Adipose tissue (tissue), 3 donors: ENCODE results near the gene CAMTA1. TPM values are rescaled to one million over a fixed set of nuclear protein-coding genes. Genes with fewer than 3 reads are reported as not detected.

ENCODE experiments used
- H3K27ac ChIP-seq: one replicate; pipeline ENCODE4 v1.5.1; 2013; ENCODE audit warnings: low read depth, low read length
- WGBS, 3 donors: extraction: QIAGEN DNeasy Blood & Tissue Kit; methylation state at CpG; one replicate each; pipeline ENCODE4 v1.1.7; 2013; 5-methylcytosine and 5-hydroxymethylcytosine counted together
- polyA plus RNA-seq, 3 donors: library from polyadenylated mRNA; stranded (reverse); fragments of 200-250 nt; gene quantifications; one replicate each; pipeline ENCODE4 v1.2.3, GENCODE V29; 2013
- donor health status: healthy with polysubstance abuse.
- donor health status: Bipolar disorder and iron deficiency.
- donor health status: healthy.

Gene CAMTA1
- polyA plus RNA-seq, 3 donors, result 25.7 to 111 (median 60.2) TPM

DNA sequence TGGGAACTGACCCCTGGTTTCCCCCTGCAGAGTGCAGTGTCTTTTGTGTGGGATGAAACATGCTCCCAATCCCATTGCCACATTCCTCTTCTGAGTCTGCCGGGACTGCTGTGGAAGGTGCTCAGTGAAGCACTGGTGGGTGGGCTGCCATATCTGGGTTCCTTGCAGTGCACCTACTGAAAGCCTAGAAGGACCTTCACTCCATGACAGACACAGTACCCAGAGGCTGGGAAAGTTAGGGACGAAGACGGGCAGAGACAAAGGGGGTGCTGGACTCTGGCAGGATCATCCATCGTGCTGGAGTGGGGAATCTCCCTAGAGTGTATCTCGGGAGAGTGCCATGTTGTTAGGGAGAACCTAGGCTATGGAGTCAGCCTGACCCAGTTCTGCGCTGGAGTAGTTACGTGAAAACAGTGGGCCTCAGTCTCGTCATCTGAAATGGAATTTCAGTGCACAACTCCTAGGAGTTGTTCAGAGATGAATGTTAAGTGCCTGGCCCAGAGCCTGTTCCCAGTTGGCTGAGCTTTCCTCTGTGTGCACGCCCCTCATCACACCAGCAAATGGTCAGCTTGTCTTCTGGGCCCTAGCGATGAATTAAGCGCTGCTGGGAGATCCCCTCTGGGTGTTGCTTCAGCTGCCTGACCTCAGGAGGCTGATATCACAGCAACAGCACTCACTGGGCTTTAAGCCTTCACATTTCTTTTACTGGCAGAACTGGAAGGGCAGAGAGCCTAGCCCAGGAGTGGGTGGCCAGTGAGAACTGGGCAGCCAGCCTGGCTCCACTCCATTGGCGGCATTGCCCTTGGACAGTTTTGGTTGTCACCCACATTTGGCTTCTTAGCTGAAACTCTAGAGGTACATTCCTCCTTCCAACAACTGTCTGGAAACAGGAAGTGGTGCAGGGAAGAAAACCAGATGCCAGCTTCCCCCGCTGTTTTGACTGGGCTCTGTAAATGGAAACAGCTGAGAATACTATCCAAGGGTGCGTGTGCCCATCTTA is 506.0 kb downstream of the CAMTA1 start:
- WGBS, 3 donors, result 54 to 73% (median 68%) methylated on average over 14 of the region's 14 CpGs

DNA sequence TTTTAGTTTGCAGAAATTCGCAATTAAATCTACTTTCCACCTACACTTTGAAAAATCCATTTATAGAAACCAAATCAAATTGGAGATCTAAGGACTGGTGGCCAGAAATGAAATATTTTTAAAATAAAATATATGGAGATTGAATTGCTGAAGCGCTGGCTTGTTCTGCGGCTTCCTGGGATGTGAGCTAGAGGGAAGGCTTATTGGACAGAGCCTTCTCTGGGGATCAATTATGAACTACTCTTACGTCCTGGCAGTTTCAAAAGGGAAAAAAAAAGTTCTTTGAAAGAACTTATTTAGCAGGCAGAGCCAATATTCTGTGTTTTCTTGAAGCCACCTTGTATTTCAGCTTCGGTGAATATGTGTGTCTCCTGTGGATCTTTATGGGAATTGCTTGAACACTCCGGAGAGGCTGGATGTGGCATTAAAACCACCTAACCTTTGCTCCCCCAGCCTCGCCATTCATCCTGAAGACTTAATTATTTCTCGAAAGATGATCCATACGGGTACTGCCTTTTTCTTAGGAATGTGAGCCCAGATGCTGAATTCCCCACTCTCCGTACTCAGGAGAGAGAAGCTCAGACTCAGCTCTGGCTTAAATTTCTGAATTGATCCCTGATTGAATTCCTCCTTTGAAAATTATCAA is 506.9 kb downstream of the CAMTA1 start:
- WGBS, 3 donors, result 60 to 66% (median 62%) methylated on average over 10 of the region's 10 CpGs
- no peak overlapping the region for H3K27ac ChIP-seq

More for the DNA sequence above, 506.0 kb downstream of the CAMTA1 start:
- no peak overlapping the region for H3K27ac ChIP-seq

DNA sequence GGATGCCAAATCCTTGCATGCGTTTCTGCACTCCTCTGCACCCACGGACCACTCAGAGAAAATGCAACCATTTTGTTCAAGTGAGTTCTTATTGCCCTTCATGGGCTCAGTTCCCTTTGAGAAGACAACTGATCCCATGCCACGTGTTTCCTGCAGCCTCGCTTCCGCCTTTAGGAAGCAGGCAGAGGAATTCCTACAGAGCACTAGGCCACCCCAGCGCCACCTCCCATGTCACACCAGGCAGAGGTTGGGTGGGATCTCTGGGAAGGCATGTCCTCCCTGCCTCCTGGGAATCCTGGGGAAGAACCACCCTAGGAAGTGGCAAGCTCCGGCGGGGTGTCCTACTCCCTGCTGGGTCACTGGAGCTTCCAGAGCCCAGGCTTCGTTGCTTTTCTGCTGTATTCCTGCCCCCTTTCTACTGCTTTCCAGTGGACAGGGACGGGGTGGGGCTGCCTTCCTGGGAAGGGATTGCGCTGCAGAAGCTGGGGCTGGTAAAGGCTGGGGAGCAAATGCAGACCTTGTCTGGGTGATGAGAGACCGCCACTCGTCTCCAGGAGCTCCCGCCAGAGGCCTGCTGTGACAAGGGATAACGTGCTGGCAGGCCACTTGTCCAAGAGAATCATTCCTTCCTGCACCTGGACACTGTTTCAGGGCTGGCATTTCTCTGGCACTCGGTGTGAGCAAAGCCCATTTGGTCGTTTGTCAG is 507.6 kb downstream of the CAMTA1 start:
- 74 to 81% (median 77%) methylated on average over 17 of the region's 17 CpGs for WGBS, 3 donors
- H3K27ac ChIP-seq, result no peak overlapping the region

DNA sequence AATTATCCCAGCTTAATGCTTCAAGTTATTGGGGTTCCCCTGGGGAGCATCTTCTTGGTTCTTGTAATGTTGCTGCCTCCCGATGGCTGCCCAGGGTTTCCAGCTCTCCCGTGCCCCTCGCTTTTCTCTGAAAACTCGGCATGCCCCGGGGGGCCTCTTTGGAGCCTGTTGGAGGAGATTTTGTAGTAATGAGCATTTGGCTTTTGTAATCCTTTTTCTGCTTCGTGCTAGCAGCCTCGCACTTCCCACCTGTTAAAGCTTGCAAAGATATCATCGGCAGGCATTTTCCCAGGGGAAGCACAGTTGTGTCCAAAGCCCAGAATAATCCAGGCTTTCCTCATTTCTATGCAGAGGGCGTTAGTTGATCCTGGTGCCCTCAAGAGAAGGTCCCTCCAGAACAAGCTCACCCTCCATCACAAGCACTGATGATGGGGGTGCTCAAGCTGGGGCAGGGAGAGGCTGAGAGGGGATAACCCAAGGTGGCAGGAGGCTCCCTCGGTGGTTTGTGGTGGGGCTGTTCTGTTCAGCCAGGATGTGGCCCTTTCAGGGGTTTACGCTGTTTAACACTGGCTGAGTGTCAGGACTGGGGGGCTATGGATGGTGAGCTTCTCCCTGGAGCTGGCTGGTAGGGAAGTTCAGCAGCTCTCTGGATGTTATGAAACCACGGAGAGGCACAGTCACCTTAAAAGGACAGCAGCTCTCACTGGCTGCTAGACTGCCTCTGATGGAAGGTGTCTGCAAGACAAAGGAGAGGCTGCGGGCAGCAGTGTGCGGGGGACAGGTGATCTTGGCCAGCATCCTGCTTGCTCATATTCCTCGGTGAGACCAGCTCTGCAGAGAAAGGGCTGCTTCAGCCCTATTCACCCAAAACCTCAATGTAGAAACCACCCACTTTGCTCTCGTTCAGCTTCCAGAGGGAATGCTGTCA is 508.7 kb downstream of the CAMTA1 start:
- WGBS, 3 donors, result 63 to 80% (median 71%) methylated on average over 16 of the region's 16 CpGs
- H3K27ac ChIP-seq, result no peak overlapping the region

DNA sequence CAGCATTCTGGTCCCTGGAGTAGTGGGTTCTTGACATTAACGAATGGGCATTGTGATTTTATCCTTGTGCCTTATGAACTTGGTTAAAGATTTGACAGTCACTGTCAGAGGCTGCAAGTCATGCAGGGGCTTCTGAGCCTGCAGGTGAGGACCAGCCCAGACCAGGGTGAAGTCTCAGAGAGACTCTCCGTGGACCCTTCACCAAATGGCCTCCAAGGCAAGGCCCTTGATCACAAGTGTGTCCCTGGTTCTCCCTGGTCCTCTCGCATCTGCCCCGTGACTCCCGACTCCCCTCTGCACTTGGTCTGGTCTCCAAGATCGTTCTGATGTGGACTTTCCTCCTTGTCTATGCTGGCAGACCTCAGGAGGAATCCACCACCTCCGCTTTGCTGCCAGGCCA is 509.4 kb downstream of the CAMTA1 start:
- 83 to 94% (median 88%) methylated on average over 7 of the region's 7 CpGs for WGBS, 3 donors
- no peak overlapping the region for H3K27ac ChIP-seq

DNA sequence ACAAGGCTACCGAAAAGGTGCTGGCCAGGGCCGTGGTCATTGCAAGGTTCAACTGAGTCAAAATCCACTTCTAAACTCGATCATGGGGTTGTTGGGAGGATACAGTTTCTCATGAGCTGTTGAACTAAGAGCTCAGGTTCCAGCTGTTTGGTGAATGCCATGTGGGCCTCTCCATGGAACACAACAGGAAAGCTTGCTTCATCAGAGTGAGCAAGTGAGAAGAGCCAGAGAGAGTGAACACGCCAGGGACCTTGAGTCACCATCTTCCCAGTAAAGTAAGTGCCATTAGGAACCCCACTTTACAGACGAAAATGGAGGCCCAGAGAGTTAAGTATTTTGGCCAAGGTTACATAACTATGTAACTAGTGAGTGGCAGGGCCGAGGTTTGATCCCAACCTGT is 510.7 kb downstream of the CAMTA1 start:
- H3K27ac ChIP-seq, result no peak overlapping the region
- 86 to 92% (median 91%) methylated on average over 6 of the region's 6 CpGs for WGBS, 3 donors

DNA sequence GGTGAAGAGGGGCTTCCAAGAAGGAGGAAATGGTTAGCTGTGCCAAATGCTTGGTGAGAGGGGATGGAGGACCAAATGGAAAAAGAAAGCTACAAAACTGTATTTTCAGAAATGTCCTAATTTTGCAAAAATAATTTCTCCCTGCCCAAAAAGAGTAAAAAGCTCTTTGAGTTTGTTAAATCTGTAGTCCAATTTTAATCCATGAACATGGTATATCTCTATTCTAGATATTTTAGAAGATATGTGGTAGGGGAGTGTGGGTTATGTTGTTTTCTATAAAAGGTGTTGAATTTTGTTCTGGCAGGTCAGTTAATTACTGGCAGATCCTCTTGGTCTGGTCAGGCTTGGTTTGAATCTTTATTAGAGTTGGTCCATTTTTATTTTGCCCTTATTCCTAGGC is 511.7 kb downstream of the CAMTA1 start:
- no peak overlapping the region for H3K27ac ChIP-seq

DNA sequence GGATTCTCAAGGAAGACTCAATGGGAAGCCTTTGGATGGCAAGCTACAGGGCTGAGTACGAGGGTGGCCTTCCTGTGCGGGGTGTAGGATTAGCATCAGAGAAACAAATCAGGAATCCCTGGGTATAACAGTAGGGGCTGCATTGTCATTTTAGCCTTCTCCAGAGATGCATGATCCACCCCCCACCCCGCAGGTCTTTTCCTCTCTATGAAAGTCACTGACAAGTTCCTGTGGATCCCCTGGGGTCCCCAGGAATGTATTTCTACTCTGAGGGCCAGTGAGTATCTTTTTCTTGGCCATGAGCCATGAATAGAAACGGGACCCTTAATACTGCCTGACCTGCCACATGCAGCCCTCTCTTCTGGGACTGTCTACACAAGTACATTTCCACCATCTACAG is 512.9 kb downstream of the CAMTA1 start:
- WGBS, 3 donors, result 52 to 63% (median 62%) methylated on average over 4 of the region's 4 CpGs
- no peak overlapping the region for H3K27ac ChIP-seq

DNA sequence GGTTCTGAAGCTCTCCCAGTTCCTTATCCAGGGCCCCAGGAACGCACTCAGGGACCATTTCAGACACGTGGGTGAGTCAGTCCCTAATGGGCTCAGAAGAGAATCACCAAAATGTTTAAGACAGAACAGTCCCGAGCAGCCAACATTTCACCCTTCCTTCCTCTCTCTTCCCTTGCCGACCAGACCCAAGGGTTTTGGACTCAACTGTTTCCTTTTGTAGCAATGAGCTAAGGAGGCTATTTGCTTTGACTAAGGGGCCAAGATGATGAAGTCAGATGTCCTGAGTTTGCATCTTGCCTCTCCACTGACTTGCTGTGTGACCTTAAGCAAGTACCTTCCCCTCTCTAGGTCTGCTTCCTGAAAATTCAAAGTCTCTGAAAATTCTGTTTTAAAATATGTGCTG is 513.5 kb downstream of the CAMTA1 start:
- no peak overlapping the region for H3K27ac ChIP-seq
- 30 to 48% (median 33%) methylated on average over 4 of the region's 4 CpGs for WGBS, 3 donors

DNA sequence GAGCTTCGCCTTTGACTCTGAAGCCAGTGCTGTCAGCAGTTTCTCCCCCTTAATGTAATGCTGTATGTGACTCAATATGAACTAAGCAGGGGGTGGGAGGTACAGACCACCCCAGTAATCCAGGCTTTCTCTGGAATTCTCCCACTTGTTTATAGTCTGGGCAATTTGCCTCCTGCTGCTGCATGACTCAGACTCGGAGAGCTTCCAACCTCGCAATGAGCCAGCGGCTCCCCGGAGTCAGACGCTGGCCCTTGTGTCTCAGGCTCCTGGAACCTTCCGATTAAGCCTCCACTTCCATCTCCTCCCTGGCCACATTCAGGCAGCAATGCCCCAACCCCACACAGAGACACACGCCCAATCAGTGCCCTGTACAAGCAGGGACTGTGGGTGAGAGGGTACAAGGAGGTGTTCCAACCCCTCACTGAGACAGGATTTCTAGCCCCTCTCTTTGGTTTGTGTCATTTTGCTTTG is 514.1 kb downstream of the CAMTA1 start:
- H3K27ac ChIP-seq, result no peak overlapping the region
- WGBS, 3 donors, result 29 to 33% (median 30%) methylated on average over 8 of the region's 8 CpGs

DNA sequence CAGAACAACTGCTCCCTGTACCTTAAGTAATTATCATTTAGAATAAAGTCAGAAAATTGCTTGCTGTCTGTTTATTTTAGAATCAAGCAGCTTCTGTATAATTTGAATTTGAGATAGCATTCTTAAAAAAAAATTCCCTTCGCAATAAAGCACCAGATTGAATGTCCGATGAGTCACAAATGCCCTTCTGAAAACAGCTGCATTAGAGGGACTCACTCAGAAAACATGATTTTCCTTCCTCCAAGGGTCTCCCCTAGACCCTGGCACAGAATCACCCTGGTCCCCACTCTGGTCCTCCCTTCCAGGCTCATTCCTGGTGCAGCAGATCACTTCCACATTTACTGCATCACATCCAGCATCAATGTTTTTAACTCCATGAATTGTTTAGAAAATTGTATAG is 514.7 kb downstream of the CAMTA1 start:
- no peak overlapping the region for H3K27ac ChIP-seq
- WGBS, 3 donors, result 74 to 84% (median 76%) methylated on average over 2 of the region's 2 CpGs

DNA sequence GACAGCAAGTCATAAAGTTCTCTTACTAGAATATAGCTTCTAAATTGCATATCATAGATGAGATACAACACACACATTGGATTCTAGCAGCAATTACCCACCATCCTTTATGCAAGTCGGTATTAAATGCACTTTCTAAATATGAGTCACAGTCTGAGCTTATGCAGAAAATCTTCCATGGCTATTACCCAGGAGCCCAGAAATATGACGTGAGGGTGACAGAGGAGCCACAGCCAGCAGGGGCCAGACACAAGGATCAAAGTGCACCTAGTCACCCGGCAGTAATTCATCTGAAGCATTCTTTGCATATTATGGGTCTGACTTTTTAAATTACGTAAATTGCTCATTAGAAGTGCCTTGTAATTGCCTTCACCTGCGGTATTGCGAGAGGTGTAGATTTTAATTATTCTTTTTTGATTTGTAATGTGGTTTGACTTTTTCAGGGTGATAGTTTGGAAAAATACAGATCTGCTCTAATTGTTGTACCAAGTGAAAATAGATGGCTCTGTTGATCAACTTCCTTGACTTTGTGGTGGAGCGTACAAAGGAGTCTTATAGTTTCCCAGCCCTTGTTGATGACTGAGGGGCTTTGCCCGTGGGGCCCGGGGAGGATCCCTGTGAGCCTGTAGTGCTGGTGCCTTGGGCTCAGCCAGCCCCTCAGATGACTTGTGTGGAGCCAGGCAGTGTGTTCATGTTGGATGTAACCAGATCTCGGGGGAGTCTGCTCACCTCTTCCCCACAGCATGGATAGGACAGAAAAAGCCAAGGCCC is 515.8 kb downstream of the CAMTA1 start:
- WGBS, 3 donors, result 71 to 90% (median 81%) methylated on average over 10 of the region's 10 CpGs

DNA sequence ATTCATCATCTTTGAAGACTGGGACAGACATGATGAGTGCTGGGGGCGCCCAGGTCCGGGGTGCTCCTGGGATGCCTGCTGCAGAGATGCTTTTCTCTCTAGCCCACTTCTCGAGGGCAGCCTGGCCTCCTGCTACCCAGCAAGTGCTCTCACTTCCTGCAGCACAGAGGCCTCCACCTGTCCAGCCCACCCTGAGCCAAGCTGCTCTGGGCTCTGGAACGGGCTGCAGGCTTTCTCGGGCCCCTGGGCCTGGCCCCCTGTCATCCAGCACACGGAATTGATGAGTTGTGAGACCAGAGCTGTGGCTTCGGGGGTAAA is 516.4 kb downstream of the CAMTA1 start:
- H3K27ac ChIP-seq, result no peak overlapping the region
- 60 to 83% (median 75%) methylated on average over 7 of the region's 7 CpGs for WGBS, 3 donors

More for the DNA sequence above, 515.8 kb downstream of the CAMTA1 start:
- no peak overlapping the region for H3K27ac ChIP-seq

DNA sequence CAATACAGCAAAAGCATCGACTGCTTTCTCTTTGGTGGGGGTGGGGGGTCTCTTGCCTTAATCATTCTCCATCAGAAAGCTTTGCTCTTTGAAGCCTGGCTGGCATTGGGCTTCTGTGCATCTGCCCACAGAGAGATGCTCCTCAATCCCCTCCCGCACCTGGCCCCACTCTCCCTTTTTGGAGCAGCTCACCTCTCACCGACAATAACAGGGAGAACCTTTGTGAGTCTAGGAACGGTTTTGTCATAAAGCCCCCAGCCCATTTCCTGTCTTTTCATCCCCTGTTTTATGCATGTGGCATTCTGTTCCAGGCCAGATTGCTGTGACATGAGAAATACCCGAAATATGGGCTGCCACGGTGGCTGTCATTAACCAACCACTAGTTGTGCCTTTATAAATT is 516.9 kb downstream of the CAMTA1 start:
- no peak overlapping the region for H3K27ac ChIP-seq
- 72 to 79% (median 78%) methylated on average over 6 of the region's 6 CpGs for WGBS, 3 donors

DNA sequence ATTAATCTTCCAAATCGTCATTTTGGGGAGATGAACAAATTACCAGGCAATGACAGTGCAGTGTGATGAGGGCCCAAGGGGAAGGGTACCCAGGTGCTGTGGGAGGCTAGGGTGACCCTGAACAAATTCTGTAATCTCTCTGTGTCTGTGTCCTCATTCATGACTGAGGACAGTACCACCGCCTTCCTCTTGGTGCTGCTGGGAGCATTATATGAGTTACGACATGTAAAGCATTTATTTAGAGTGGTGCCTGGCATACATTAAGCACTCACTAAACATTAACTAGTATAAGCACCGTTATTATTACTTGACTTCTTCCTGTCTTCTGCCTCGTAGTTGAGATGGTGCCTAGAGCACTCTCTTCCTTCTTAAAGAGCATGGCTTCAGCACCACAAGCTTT is 517.6 kb downstream of the CAMTA1 start:
- no peak overlapping the region for H3K27ac ChIP-seq
- 47 to 76% (median 74%) methylated on average over 5 of the region's 5 CpGs for WGBS, 3 donors

DNA sequence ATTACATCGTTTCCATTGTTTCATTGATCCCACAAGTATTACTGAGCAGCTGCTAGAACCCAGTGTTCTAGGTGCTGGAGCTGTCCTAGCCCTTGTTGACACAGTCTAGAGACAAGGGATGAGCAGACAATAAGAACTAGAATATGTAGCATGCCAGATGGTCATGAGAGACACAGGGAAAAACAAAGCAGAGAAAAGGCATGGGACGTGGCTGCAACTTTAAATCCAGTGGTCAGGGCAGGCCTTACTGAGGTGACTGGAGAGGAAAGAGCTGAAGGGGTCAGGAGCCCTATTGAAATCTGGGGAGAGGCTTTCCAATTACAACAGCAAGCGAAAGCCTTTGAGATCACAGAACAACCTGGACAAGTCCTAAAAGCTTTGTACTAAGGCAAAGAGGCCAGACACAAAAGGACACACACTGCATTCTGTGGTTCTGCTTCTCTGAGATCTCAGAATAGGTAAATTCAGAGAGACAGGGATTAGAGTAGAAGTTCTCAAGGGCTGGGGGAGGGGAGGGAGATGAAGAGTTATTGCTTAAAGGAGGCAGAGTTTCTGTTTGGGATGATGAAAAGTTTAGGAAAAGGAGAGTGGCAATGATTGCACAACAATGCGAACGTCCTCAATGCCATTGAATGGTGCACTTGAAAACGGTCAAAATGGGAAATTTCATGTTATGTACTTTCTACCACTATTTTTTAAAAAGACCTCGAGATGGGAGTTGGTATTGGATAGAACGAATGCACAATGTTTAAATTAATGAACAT is 518.5 kb downstream of the CAMTA1 start:
- WGBS, 3 donors, result 78 to 87% (median 81%) methylated on average over 8 of the region's 8 CpGs
- H3K27ac ChIP-seq, result no peak overlapping the region

DNA sequence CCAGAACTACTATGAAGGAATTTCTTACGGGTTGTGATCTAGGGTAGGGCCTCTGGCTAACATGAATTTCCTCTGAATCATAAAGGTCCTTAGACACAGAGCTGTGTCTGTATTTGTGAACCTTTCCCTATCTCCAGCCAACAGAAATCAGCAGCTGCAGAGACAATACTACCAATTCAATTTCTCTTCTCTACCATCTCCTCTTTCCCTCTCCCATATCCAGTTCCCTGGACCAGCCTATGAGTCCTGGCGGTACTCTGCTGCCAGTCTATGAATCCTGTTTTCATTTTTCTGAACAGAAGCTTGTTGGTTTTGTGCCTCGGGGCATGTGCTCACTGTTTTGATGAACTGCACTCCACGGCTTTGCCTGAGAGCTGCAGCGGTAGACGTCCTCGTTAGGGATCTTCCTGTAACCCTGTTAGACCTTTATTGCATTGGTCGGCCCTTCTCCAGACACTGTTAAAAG is 527.9 kb downstream of the CAMTA1 start:
- 70 to 74% (median 70%) methylated on average over 8 of the region's 8 CpGs for WGBS, 3 donors
- H3K27ac ChIP-seq, result no peak overlapping the region
